ACHN (cell line): ENCODE results near the gene ADISSP.

Experiments
- DNase-seq: peaks from one replicate; pipeline ENCODE4 v3.0.0-alpha.2; 2015
- in situ Hi-C: cut with HindIII; loops from 2 replicates; pipeline ENCODE4 v1.10.0; 2017; ENCODE audit warnings: low sequenced_read_pairs, low pct_ligation_motif_present, low pct_unique_long_range_greater_than_20kb

ADISSP gene

DNA sequence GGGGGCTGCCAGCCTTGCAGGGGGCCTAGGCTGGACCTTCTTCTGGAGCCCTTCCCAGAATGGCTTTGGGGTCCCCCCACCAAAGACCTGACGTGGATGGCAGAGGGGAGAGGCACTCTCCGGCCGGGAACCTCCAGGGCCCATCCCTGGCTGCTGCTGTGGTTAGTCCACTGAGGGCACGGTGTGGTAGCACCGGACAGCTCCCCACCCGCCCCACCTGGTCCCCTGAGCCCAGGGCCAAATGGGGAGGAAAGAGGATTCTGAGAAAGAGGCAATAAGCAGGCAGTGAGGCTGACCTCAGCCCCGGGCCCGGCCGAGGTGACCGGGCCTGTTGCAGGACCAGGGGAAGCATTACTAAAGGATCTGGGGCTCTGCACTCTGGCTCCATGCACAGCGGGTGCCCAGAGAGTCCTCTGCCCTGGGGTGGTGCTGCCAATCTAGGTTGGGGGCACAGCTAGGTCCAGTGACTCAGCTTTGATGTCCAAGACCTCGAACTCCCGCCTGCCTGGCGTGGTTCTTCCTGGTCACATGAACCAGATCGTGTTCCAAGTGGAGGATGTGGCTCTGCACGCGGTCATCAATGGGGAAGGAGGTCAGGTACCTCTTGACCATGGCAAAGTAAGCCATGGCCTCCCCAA lies 16.8 kb upstream of the ADISSP start:
- in situ Hi-C loops, result no loop called here
- no peak for DNase-seq

DNA sequence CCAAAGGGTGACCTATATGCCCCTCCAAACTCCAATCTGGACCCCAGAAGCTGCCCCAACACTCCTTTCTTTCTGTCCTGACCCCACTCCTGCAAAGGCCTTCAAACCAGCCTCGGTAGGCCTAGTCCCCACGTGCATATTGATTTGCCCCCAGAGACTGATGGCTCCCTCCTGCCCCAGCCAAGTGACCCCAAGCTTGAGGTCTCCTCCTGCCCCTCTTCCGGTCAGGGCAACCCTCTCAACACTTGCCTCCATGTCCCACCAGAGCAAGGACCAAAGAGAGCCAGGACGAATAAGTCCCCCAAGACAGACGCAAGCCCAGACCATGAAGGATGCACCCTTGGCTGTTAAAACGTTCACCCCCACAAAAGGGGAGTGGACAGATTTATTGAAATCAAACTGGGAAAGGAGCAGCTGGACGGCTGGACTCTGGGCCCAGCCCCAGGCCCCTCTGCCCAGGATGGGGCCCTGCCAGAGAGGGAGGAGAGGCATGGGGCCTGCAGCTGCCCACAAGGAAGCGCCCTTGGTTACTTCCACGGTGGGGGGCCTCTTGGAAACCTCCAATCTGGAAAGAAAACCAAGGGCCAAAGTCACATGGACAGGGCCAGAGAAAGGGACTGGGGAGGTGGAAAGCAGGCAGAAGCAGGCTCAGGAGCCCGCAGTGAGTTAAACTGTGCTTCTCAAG lies 16.1 kb upstream of the ADISSP start:
- in situ Hi-C loops, result no loop called here
- no peak for DNase-seq

DNA sequence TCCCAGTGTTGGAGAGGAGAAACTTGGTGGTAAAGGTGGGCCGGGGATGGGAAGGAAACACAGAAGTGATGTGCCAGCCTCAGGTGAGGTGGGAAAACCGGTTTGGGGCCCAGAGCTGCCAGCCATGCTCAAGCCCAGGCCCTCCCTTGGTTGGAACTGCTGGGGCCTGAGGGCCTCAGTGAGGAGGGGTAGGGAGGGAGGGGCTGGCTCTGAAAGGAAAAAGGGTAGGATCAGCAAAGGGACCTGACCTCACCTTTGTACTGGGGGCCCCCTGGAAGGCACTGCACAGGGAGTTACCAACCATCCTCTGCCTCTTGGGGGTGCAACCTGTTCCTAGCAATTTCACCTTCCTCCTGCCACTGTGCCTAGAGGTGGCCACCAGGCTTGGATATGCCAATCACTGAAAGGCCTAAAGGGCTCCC lies 15.5 kb upstream of the ADISSP start:
- no peak for DNase-seq
- in situ Hi-C loops, result no loop called here

- in situ Hi-C loops, result no loop called here
- no peak for DNase-seq
Measured at GRCh38 chr20:3782597-3782996, 15.0 kb upstream of the ADISSP start.

DNA sequence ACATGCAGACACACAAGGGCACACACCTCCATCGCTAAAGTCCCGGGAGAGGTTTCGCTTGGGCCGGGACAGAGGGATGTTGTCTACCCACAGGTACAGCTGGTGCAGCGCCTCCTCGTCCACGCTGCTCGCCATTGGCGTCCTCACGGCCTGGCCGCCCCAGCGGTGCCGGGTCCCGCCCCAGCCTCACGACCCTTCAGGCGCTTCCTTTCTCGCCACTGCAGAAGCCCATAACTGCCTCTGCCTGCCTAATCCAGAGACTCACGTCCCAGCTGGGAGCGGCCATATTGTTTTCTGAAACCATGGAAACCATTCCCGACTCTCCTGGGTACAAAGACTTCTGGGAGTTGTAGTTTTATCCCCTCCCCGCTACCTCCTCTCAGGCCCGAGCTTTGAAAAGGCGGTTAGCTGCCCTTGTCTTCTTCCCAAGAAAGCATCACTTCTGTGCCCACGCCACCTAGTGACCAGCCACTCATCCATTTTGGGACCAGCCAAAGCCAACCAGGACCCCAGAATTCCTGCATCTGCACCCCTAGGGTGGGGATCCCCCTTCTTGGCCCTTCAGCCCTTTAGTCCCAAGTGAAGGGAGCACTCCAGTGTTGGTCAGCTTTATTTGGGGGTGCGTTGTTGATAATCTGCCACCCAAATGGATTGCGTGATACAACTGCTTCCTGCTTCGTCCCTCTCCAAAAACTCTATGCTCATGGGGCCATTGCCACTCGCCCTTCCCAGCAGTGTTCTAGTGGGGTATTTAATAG lies 13.8 kb upstream of the ADISSP start, which contains the start of gene SPEF1:
TSS of gene SPEF1 (minus strand) at position 296 of the 758 bp plus-strand sequence. CDS start at position 135, 161 bp downstream.
- DNase-seq, result peak; percentile 93
- in situ Hi-C loops, result no loop called here

- DNase-seq, result no peak
- in situ Hi-C loops, result no loop called here
Measured at GRCh38 chr20:3778976-3779375, 11.4 kb upstream of the ADISSP start.

DNA sequence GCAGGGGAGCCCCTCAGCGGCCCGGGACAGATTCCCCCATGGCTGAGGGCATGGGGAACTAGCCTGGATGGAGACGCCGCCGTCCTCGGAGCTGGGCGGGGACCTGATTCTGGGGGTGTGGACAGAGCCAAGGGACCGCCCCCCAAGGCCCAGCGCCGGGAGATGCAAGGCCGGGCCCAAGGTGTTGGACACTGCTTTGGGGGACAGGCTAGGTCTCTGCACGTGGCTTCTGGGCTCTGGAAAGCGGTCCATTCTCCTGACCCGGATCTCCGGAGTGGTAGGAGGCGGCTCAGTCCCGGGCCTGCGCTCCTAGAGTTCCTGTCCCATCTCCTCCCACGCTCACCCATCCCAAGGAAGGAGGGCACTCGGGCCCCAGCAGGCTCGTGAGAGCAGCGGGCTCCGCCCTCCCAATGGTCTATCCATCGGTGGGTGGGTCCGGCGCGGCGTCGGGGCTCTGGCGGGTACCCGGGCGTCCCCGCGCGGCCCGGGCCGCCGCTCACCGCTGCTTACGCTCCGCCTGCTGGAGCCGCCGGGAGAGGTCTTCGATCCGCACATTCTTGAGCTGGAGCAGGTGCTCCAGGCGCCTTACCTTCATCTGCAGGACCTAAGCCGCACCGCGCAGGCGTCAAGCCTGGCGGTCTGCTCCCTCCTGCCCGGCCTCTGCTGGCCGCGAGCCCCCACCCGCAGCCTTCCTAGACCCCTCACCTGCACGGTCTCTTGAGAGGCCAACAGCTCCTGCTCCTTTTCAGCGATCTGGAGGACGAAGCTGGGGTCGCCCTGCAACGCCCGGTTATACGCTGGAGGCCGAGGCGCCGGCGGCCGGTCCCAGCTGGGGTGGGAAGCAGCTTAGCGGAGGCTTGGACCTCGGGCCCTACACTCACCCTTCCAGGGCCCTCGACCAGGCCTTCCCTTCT lies 10.4 kb upstream of the ADISSP start:
- DNase-seq, result no peak

GRCh38 chr20:3777381-3777715 lies 9.8 kb upstream of the ADISSP start:
- in situ Hi-C loops, result no loop called here
- DNase-seq, result no peak

More for the DNA sequence above, 10.4 kb upstream of the ADISSP start:
- in situ Hi-C loops, result no loop called here

DNA sequence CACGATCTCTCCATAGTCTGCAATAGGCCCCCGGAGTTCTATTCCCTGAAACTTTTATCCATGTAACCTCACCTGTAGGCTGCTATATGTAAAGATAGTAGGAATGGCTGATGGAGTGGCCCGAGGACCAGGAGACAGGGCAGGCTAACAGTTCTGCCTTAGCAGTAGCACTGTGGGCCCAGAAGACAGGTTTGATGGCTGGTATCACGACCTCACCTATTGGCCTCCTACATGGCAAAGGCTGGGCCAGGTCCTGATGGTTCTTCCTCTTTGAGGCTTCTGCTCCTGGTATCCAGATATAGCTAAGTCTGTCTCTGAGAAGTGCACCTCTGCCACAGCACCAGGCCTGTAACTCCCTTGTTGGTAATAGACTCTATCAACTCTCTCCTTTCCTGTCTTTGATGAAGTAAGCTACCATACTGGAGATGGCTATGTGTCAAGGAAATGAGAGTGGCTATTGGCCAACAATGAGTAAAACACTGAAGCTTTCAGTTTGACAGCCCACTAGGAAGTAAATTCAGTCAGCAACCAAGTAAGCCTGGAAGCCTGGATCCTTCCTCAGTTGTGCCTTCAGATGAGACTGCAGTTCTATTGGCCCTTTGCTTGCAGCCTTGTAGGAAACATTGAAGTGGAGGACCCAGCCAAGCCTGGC lies 8.0 kb upstream of the ADISSP start:
- in situ Hi-C loops, result no loop called here
- DNase-seq, result no peak

GRCh38 chr20:3771552-3772058 lies 4.1 kb upstream of the ADISSP start:
- DNase-seq, result no peak
- in situ Hi-C loops, result no loop called here

- in situ Hi-C loops, result no loop called here
- peak; percentile 80 for DNase-seq
Measured at GRCh38 chr20:3768342-3769130, 983 bp upstream of the ADISSP start.

- in situ Hi-C loops, result no loop called here
- DNase-seq, result peak; percentile 11
Measured at GRCh38 chr20:3767110-3767426, 485 bp downstream of the ADISSP start.

DNA sequence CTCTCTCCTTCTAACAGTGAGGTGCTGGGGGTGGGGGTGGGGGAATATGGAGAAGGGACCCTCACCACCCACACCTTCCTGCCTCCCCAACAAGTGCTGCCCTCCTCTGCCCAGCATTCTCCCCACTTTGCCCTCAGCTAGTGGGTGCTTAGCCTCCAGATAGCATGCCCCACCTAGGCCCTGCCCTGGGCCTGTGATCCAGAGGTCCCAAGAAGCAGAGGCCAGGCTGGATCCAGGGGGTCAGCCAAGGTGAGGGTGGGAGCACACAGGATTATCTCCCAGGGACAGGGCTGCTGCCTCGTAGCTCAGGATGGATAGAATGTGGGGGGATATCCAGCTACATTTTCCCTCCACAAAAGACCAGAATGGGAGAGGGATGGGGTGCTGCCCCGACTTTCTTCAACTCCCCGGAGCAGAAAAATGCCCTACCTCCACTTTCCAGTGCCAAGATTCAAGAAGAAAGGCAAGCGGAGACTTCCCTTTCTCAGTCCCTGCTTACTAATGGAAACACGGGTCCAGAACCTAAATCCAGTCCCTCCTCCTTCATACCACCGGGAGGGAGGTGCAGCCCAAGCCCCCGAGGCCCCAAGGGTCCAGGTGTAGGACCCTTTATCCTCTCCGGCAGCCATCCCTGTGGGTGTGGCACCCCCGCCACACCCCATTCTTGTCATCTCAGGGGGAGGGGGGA lies 987 bp downstream of the ADISSP start:
- in situ Hi-C loops, result no loop called here
- no peak for DNase-seq

DNA sequence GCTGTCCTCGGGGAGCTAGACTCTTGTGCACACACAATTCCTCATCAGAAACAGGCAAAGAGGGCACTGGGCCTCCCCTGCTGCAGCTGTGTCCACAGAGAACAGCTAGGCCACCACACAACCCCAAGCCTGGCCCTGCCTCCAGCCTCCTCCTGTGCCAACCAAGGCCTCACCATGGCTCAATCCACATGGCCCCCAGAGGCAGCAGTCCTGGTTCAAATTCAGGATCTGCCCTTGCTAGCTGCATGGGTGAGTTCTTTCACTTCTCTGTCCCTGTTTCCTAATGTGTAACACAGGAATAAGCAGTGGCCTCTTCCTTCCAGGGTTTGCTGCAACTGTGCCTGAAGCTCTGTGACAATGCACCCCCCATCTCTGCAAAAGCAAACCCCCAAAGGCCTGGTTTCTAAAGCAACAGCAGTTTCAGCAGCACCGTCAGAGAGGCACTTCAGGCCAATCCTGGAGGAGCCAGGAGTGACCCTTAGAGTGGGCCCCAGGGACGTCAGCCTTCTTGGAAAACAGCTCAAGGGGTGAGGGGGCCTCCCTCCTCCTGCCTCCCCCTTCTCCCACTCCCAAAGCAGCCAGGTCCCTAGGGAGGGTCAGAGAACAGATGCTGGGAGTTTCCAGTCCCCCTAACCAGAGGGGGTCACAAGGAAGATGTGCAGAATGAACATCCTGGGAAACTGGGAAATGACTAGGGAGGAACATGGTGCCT lies 2.2 kb downstream of the ADISSP start:
- in situ Hi-C loops, result no loop called here
- no peak for DNase-seq

GRCh38 chr20:3764659-3765058 lies 2.9 kb downstream of the ADISSP start:
- no peak for DNase-seq
- in situ Hi-C loops, result no loop called here
